22Rv1 (cell line): ENCODE measurements around the gene CLIC3.

ENCODE experiments used
- H3K27ac ChIP-seq: fragments of 450-650 bp; 2 replicates; pipeline ENCODE4 v1.5.1; 2017
- CTCF ChIP-seq: fragments of 450-650 bp; IDR thresholded peaks from 2 replicates; pipeline ENCODE4 v1.5.1; 2017; ENCODE audit warnings: mild to moderate bottlenecking
- ZFX ChIP-seq: fragments of 450-650 bp; IDR thresholded peaks from 2 replicates; pipeline ENCODE4 v1.6.1; 2017; ENCODE audit warnings: antibody characterized with exemption, borderline replicate concordance

Gene CLIC3

DNA sequence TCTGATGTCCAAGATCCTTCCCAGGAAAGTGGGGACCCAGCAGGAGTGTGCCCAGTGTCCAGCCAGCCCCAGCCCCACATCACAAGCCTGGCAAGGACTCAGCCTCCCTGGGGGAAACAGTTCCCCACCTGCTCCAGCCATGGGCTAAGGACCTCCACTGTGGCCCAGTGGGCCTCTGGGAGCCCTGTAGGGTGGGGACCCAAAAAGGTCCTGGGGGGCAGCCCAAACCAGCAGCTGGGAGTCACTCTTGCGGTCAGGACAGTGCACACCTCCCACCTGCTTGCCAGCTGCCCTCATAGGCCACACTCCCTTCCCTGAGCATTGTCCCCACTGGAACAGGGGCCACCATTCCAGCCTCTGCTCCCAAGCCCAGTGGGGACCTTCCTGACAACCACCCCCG, 30.0 kb upstream of the CLIC3 start:
- TF ChIP-seq ZFX (no peak), CTCF (no peak)
- peak overlapping the region; percentile 91 for H3K27ac ChIP-seq

- H3K27ac ChIP-seq = peak overlapping the region; percentile 91
- TF ChIP-seq ZFX (no peak), CTCF (peak; percentile 55)
Observed at GRCh38 chr9:137025517-137025966, 29.2 kb upstream of the CLIC3 start.

DNA sequence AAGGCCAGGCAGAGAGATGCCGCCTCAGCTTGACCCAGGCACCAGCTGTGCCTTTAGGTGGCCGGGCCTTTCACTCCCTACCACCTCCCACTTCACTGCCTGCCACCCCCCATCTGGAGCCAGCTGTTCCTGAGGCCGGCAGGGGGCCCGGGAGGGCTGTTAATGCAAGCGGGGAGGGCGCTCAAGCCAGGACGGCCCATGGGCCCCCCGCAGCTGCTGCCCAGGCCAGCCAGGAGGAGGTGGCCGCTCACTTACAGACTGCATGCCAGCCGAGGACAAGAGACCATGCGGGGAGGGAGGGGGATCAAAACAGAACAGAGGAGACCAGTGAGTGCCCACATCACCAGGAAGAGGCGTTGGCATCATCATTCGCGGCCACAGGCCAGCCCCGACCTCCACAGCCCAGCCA, 27.2 kb upstream of the CLIC3 start:
- TF ChIP-seq ZFX = no peak
- no peak for TF ChIP-seq CTCF
- H3K27ac ChIP-seq = peak overlapping the region; percentile 91

- peak overlapping the region; percentile 91 for H3K27ac ChIP-seq
- no peak for TF ChIP-seq CTCF
- no peak for TF ChIP-seq ZFX
Observed at GRCh38 chr9:137023157-137023556, 26.8 kb upstream of the CLIC3 start.

DNA sequence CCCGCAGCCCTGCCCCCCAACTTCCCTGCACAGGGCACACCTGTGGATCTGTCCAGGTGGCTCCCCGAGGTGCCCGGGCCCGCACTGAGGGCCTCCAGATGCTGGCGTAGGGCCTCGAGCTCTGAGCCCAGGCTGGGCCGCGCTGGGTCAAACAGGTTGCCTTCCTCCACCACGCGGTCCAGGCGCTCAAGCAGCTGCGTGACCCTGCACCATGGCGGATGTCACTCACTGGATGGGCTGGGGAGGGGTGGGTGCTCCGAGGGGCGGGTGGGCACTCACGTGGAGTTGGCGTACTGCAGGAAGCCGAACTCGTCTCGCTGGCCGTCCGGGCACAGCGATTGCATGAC, 26.3 kb upstream of the CLIC3 start:
- TF ChIP-seq CTCF (no peak), ZFX (no peak)
- peak overlapping the region; percentile 91 for H3K27ac ChIP-seq

GRCh38 chr9:137021979-137022661, 25.8 kb upstream of the CLIC3 start:
- no peak for TF ChIP-seq ZFX
- no peak for TF ChIP-seq CTCF
- H3K27ac ChIP-seq = peak overlapping the region; percentile 91

DNA sequence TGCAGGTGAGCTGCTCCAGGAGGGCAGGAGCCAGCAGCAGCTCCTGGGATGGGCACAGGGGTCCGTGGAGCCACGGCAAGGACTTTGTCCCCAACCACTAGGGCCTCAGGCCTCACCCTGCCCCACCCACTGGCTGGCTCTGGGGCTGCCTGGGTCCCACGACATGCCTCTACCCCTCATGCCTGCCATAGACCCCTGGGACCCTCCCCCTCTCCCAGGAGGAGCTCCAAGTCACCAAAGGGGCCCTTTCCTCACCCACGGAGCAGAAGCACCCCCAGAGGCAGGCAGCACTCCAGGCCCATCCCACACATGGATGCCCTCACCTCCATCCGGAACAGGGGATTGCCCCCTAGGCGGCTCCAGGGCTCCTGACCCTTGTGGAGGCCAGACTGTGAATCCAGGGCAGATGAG, 25.2 kb upstream of the CLIC3 start:
- TF ChIP-seq CTCF = no peak
- no peak for TF ChIP-seq ZFX
- peak overlapping the region; percentile 30; the same call in 1 of the 2 replicates for H3K27ac ChIP-seq
